ENCODE results near the gene LZTS3.

DNA sequence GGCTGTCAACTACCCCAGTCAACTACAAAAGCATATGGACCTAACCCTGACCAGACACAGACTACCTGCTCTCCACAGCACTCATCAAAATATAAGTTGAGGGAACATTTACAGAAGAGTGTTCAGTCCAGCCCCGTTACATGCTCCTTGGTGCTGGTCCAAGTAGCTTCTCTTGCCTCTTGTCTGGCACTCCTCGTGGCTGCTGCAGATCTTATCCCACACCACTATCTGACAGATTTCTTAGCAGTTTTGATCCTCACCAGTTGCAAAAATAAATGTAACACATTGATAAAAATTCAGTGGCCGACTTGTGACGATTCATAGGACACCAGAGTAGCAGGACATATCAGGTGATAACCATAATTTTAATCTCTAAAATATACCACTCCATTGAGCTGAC is 44.3 kb downstream of the LZTS3 start:
- TF ChIP-seq CTCF (IDR thresholded peaks at IDR 0.05) (no peak), MAX (CRISPR knock-in tag; IDR thresholded peaks at IDR 0.05) (no peak), USF2 (CRISPR knock-in tag; IDR thresholded peaks at IDR 0.05) (no peak), FOXK1 (CRISPR knock-in tag; IDR thresholded peaks at IDR 0.05) (no peak), ZNF121 (CRISPR knock-in tag; IDR thresholded peaks at IDR 0.05) (no peak)
- TF ChIP-seq, protein P1, sequence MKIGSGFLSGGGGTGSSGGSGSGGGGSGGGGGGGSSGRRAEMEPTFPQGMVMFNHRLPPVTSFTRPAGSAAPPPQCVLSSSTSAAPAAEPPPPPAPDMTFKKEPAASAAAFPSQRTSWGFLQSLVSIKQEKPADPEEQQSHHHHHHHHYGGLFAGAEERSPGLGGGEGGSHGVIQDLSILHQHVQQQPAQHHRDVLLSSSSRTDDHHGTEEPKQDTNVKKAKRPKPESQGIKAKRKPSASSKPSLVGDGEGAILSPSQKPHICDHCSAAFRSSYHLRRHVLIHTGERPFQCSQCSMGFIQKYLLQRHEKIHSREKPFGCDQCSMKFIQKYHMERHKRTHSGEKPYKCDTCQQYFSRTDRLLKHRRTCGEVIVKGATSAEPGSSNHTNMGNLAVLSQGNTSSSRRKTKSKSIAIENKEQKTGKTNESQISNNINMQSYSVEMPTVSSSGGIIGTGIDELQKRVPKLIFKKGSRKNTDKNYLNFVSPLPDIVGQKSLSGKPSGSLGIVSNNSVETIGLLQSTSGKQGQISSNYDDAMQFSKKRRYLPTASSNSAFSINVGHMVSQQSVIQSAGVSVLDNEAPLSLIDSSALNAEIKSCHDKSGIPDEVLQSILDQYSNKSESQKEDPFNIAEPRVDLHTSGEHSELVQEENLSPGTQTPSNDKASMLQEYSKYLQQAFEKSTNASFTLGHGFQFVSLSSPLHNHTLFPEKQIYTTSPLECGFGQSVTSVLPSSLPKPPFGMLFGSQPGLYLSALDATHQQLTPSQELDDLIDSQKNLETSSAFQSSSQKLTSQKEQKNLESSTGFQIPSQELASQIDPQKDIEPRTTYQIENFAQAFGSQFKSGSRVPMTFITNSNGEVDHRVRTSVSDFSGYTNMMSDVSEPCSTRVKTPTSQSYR (CRISPR knock-in tag; IDR thresholded peaks at IDR 0.05), result no peak
- TF ChIP-seq, protein P2, sequence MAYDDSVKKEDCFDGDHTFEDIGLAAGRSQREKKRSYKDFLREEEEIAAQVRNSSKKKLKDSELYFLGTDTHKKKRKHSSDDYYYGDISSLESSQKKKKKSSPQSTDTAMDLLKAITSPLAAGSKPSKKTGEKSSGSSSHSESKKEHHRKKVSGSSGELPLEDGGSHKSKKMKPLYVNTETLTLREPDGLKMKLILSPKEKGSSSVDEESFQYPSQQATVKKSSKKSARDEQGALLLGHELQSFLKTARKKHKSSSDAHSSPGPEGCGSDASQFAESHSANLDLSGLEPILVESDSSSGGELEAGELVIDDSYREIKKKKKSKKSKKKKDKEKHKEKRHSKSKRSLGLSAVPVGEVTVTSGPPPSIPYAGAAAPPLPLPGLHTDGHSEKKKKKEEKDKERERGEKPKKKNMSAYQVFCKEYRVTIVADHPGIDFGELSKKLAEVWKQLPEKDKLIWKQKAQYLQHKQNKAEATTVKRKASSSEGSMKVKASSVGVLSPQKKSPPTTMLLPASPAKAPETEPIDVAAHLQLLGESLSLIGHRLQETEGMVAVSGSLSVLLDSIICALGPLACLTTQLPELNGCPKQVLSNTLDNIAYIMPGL (CRISPR knock-in tag; IDR thresholded peaks at IDR 0.05), result no peak

All from WTC11 (cell line).